Stimulated activated CD8-positive, alpha-beta memory T cell treated with anti-CD3 and anti-CD28 coated beads, Interleukin-15, amount 100 ng/mL, for 24 hours (primary cell): ENCODE results near the gene NCAPG2.

Experiments
- DNase-seq: peaks from one replicate; pipeline ENCODE4 v3.0.0-alpha.2; 2020; ENCODE audit warnings: low read depth

NCAPG2 gene

DNA sequence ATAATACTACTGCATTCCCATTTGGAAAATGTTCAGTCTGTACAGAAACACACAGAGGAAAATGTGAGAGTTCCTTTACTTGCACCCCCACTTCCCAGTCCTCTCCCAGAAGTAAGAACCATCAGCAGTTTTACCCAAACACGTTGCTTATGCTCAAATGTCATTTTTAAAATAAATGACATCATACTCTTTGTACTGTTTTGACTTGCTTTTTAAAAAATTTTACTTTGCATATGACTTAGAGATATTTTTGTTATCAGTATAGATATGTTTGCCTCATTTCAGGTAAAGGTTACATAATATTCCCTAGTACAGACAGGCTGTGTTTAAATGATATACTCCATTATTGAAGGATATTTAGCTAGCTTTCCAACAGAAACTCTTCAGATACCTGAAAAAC, 103.5 kb downstream of the NCAPG2 start:
- DNase-seq = no peak

GRCh38 chr7:158596745-158597144, 107.9 kb downstream of the NCAPG2 start:
- DNase-seq = no peak

DNA sequence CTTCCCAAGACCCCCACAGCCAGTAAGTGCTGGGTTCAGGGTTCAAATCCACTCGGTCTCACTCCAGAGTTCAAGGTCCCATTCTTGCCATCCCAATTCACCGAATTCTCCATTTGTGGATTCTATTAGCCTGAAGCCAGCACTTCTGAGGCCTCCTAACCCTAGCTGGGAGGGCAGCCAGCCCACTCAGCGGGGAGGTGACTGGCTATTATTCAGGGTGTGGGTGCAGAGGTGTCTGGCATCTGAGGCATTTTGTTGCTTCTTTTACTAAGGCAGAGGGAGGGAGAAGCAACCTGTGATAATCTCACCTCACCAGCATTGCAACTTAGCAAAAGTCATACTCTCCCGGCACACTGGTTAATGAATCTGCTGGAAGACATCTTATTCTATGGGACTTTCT, 108.3 kb downstream of the NCAPG2 start:
- no peak for DNase-seq

GRCh38 chr7:158595068-158595467, 109.5 kb downstream of the NCAPG2 start:
- DNase-seq = no peak

- DNase-seq = no peak
These were observed 112.1 kb downstream of the NCAPG2 start for GRCh38 chr7:158592541-158592940.

DNA sequence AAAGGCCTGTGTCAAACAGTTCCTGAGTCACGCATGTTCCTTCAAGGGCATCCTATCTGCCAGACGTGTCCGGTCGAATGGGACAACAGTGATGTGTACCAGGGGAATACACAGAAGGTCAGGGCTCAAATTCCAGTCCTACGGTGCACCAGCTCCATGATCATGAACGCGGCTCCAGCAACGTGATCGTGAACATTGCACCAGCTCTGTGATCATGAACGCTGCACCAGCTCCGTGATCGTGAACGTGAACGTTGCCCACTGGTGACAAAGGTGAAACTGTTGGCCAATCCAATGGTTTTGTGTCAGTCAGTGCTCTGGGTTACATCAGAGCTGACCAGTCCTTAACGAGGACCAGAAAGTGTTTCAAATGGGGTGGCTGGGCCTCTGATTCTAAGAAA, 112.7 kb downstream of the NCAPG2 start:
- no peak for DNase-seq

DNA sequence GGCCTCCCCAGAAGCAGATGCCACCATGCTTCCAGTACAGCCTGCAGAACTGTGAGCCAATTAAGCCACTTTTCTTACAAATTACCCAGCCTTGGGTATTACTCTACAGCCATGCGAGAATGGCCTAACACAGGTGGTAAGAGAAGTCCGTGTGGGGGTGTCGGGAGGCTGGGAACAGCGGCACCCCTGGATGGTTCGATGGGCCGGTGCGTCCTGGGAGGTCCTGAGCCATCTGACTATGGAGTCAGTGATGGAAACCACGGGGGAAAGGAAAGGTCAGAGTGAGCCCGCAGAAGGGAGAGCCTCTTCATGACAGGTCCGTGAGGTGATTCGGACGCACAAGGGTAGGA, 114.4 kb downstream of the NCAPG2 start:
- DNase-seq = no peak

DNA sequence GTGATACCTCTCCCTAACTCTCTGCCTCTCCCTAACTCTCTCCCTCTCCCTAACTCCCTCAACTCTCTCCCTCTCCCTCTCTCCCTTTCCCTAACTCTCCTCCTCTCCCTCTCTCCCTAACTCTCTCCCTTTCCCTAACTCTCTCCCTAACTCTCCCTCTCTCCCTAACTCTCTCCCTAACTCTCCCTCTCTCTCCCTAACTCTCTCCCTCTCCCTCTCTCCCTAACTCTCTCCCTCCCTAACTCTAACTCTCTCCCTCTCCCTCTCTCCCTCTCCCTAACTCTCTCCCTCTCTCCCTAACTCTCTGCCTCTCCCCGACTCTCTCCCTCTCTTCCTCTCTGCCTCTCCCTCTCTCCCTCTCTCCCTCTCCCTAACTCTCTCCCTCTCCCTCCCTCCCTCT, 115.0 kb downstream of the NCAPG2 start:
- DNase-seq = no peak

DNA sequence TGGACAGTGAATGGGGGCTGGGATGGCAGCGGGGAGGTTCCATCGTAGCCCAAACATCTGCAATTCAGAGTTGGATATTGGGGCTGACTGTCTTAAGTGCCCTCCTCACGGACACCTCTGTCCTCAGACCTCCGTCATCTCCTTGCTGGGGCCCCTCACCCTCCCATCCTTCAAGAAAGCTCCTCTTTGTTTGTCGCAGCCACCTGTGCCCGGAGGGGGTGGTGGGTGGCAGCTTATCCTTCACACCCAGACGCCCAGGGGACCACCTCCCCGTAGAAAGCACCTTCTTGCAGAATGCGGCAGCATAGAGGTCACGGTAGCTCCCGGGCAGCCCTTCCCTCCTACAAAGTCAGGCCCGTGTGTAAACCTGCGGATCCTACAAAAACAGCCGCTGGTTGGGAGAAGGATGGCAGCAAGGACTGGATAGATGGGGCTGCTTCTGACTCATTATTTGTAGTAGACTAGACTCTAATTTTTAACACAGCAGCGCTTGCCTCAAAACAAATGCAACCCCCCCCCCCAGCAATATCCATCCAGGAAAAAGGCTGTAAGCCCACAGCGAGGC, 115.6 kb downstream of the NCAPG2 start:
- DNase-seq = no peak

- DNase-seq = no peak
These were observed 116.3 kb downstream of the NCAPG2 start for GRCh38 chr7:158588085-158588877.

DNA sequence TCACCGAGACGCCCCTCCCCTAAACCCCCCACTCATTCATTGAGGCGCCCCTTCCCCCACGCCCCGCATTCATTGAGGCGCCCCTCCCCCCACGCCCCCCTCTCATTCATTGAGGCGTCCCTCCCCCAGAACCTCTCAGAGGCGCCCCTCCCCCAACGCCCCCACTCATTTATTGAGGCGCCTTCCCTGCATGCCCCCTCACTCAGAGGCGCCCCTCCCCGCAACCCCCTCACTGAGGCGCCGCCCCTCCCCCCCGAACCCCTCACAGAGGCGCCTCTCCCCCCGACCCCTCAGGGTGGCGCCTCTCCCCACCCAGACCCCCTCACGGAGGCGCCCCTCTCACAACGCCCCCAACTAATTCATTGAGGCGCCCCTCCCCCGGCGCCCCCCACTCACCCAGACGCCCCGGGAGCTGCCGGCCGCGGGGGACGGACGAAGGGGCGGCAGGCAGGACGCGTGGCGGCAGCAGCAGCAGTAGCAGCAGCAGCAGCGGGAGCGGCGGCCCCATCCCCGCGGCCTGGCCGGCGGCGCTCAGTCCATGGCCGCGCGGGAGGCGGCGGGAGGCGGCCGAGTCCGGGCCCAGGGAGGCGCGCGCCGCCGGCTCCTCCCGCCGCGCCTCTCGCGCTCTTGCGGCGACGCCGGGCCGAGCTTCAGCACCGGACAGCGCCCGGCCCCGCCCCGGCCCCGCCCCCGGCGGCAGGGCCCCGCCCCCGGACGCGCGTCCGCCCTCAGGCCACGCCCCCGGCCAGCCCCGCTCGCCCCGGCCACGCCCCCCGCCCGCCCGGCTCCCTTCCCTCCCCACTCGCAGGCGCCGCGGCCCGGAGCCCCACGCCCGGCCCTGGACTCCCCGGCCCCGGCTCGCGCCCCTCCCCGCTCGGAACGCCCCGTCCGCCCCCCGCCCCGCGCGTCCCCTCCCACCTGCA, 117.2 kb downstream of the NCAPG2 start, which contains the start of gene PTPRN2:
PTPRN2 (minus strand) TSS at position 662 of the 923 bp plus-strand sequence.
- DNase-seq = peak; percentile 62

- no peak for DNase-seq
These were observed 118.0 kb downstream of the NCAPG2 start for GRCh38 chr7:158586499-158587161.

DNA sequence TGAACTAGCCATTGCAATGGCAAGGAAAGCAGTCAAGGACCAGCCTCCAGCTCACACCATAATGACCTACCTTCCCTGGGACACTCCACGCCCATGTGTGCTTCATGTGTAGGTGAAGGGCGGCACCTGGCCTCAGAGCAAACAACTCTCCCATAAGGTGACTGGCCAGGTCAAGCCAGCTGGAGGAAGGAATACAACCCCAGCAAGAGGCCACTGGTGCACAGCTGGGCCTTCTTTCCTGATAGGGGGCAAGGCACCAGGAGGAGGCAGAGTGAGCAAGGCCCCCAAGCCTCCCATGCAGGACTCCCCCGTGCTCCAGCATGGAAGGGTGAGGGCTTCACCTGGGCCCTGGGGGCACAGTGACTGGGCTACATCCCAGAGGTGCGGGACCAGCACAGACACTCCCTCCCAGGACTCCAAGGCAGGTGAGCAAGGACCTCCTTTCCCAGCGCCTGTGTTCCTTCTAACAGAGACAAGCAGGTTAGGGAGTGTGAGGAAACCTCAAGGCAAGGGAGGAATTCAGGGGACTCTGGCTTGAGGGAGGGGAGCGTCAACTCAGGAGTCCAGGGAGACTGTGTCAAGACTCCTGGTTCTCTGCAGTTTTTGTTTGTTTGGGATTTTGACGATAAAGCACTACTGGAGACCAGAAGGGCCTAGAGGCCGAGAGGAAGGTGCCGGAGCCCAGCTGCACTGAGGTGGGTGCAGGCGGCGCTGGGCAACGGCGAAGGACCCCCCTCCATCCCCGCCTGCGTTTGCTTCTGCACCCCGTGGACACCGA, 118.7 kb downstream of the NCAPG2 start:
- no peak for DNase-seq

GRCh38 chr7:158584407-158584806, 120.2 kb downstream of the NCAPG2 start:
- DNase-seq = no peak

DNA sequence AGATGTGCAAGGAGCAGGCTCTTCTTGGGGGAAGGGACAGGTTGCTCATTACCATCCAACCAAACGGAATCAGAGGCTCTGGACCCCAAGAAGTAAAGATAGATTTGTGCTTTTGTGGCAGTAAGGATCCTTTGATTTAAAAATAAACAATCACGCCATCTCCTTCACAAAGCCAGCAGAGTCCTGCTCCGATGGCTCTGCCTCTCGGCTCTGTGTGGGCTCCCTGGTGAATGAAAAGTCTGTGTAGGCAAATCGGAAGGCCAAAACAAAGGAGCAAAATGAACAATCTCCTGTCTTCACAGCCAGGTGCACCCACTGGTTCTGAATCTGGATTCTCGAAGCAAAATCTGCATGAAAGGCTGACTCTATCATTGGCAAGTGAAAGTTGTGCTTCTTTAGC, 120.8 kb downstream of the NCAPG2 start:
- no peak for DNase-seq

DNA sequence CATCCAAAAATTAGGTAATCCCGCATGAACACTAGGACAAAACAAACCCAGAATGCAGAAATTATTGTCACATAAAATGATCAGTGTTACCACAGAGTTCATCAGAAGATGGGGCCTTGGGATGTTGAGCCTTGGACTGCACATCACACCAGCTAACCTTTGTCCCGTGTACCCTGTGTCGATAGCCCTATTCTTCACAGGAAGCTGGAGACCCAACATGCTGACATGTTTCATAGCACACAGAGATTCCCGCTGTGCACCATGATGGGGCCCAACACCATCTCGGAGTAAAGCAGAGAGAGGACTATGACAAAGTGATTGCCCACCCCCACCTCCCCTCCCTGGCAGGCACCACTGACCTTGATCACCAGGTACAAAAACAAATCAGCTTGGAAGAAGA, 121.5 kb downstream of the NCAPG2 start:
- no peak for DNase-seq

GRCh38 chr7:158582089-158582456, 122.5 kb downstream of the NCAPG2 start:
- no peak for DNase-seq

DNA sequence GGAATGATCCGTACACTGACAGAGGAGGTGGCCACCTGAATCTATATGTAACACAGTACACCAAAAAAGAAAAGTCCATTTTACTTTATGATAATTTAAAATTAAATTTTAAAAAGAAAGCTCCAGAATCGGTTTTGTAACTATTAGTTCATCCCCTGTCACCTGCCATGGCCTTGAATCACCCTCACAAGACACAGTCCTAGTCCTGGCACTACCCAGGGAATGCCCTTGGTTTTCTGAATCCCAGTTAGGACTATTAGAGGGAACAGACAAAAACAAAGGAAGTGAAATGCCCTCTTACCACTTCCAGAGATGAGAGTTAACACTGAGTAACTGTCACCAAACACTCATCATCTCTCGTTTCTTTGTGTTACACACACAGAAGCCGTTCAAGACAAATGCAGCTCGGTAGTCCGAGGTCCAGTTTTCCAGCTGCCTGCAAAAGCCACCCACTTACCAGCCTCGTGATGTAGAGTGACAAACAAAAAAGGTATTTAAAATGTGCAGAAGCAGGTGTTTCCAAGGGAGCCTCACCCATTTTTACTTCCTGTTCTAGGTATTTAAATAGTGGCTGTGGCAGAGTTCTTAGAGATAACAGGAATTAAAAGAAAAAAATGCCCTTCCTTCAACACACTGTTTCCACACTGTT, 123.0 kb downstream of the NCAPG2 start:
- DNase-seq = no peak
